GM19099 (cell line): Measurements from ENCODE around the gene MTA3.
A peak's percentile ranks its signal among the peaks of the same experiment; 100 is the strongest.

Experiments used
- POLR2A ChIP-seq: IDR thresholded peaks from 3 replicates; pipeline ENCODE4 v1.6.1; 2011; ENCODE audit warnings: low read depth; ENCODE audit not compliant: insufficient read length; ENCODE audit errors: extremely low read depth

Gene MTA3

GRCh38 chr2:42558827-42559226 lies 9.6 kb upstream of the MTA3 start:
- no peak for TF ChIP-seq POLR2A

GRCh38 chr2:42560899-42561298 lies 7.5 kb upstream of the MTA3 start:
- no peak for TF ChIP-seq POLR2A

GRCh38 chr2:42562474-42563144 lies 5.8 kb upstream of the MTA3 start:
- no peak for TF ChIP-seq POLR2A

GRCh38 chr2:42566025-42566424 lies 2.4 kb upstream of the MTA3 start:
- TF ChIP-seq POLR2A: no peak

GRCh38 chr2:42566837-42567321 lies 1.6 kb upstream of the MTA3 start:
- TF ChIP-seq POLR2A: no peak

- no peak for TF ChIP-seq POLR2A
Measured at GRCh38 chr2:42567364-42567763, 1.1 kb upstream of the MTA3 start.

- peak; percentile 62 for TF ChIP-seq POLR2A
Measured at GRCh38 chr2:42567806-42568400, 529 bp upstream of the MTA3 start.

GRCh38 chr2:42569116-42569711 lies 782 bp downstream of the MTA3 start:
- TF ChIP-seq POLR2A: no peak

GRCh38 chr2:42569883-42570282 lies 1.5 kb downstream of the MTA3 start:
- no peak for TF ChIP-seq POLR2A

GRCh38 chr2:42572297-42573081 lies 4.1 kb downstream of the MTA3 start:
- no peak for TF ChIP-seq POLR2A

- no peak for TF ChIP-seq POLR2A
Measured at GRCh38 chr2:42573256-42573655, 4.8 kb downstream of the MTA3 start.

- no peak for TF ChIP-seq POLR2A
Measured at GRCh38 chr2:42575458-42576064, 7.1 kb downstream of the MTA3 start.

GRCh38 chr2:42578621-42579020 lies 10.2 kb downstream of the MTA3 start:
- no peak for TF ChIP-seq POLR2A

GRCh38 chr2:42581257-42581656 lies 12.8 kb downstream of the MTA3 start:
- TF ChIP-seq POLR2A: no peak

GRCh38 chr2:42585779-42586178 lies 17.3 kb downstream of the MTA3 start:
- no peak for TF ChIP-seq POLR2A
